ENCODE measurements around the gene SPAAR. TPM values are rescaled to one million over a fixed set of nuclear protein-coding genes. Genes with fewer than 3 reads are reported as not detected.

SPAAR gene
- total RNA-seq, 4 donors from 2014 or later: 0.68 to 2.5 TPM; not detected in 2

DNA sequence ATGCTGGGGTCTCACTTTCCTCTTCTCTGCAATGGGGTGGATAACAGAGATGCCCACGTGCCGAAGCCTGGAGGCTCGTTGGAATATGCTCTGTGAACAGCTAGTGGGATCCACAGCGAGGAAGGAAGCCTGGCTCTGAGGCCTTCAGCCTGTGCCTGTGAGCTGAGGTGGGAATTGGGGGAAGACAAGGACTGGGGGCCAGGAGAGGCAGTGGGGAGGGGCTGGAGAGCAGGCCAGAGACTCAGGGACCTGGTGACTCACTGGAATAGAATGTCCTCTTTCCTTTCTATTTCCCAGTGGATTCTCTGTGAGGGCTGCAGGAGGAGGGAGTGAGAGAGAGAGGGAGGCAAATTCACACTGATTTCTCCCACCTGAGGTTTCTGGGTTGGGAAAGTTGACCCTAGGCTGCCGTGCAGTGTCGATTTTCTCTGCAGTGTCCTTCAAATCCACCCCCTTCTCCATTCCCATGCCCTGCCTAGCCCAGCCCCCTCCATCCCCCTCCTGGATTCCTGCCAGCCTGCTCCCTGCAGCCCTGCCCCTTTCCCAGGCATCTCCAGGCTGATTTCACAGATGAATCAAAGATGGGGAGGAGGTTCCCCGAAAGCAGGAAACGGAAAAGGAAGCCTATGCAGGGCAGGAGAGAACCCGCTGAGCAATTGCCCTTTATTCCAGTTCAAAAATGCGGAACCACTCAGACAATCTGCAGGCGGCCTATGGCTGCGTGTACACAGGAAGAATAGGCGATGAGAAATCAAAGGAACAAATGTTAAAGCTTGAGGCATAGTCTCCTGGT lies 1.4 kb upstream of the SPAAR start:
- no peaks in the 10 kb centered on the region for H3K27me3 ChIP-seq
- intact Hi-C loops (cut with DNase I; ENCODE audit: low total_unique reads): loop anchor here (5.0 kb wide), 1 partner anchor 39 kb away; no protein-coding TSS in a partner anchor
- WGBS, 2 donors (ENCODE audit: low coverage in 1 of 2): 29 to 44% methylated on average over 5 to 13 of the region's 13 CpGs
- peak overlapping the region; percentile 94 to 97 (median 96) for H3K27ac ChIP-seq
- in situ Hi-C loops (cut with MboI; ENCODE audit: low pct_ligation_motif_present in 1 of 4, low pct_unique_long_range_greater_than_20kb in 1 of 4, low sequenced_read_pairs in 3 of 4): no loop called here
- peaks cover 71 to 91% (median 75%) of the 10 kb centered on the region in 4 donors for H3K4me1 ChIP-seq
- TF ChIP-seq POLR2A (IDR thresholded peaks at IDR 0.05) (no peak), CTCF (IDR thresholded peaks at IDR 0.05) (no peak), POLR2AphosphoS5 (IDR thresholded peaks at IDR 0.05) (peak; percentile 14 to 63 (median 51)), EP300 (IDR thresholded peaks at IDR 0.05; ENCODE audit: low read depth) (peak; percentile 55)
- H3K4me3 ChIP-seq: peak overlapping the region in 2 of 4 donors; percentile 30 to 42
- peak; percentile 70 for DNase-seq
- no peaks in the 10 kb centered on the region for H3K9me3 ChIP-seq
- H3K36me3 ChIP-seq: no peaks in the 10 kb centered on the region

- Histone ChIP-seq H3K4me3 (peak overlapping the region in 1 of 4 donors; percentile 42), H3K27me3 (no peaks in the 10 kb centered on the region), H3K36me3 (no peaks in the 10 kb centered on the region), H3K9me3 (no peaks in the 10 kb centered on the region), H3K27ac (peak overlapping the region; percentile 94 to 97 (median 96)), H3K4me1 (peaks cover 70 to 85% (median 72%) of the 10 kb centered on the region in 4 donors)
- intact Hi-C loops (cut with DNase I; ENCODE audit: low total_unique reads) (loop anchor here (5.0 kb wide), 1 partner anchor 39 kb away; no protein-coding TSS in a partner anchor), in situ Hi-C loops (cut with MboI; ENCODE audit: low pct_ligation_motif_present in 1 of 4, low pct_unique_long_range_greater_than_20kb in 1 of 4, low sequenced_read_pairs in 3 of 4) (no loop called here)
- 67% methylated on average over 9 of the region's 9 CpGs; no CpG with 5 or more reads in 1 of the 2 donors for WGBS, 2 donors (ENCODE audit: low coverage in 1 of 2)
- TF ChIP-seq POLR2A (IDR thresholded peaks at IDR 0.05) (no peak), POLR2AphosphoS5 (IDR thresholded peaks at IDR 0.05) (no peak), EP300 (IDR thresholded peaks at IDR 0.05; ENCODE audit: low read depth) (no peak), CTCF (IDR thresholded peaks at IDR 0.05) (no peak)
- DNase-seq: no peak
These were observed 675 bp upstream of the SPAAR start for GRCh38 chr9:35908504-35909125.

- intact Hi-C loops (cut with DNase I; ENCODE audit: low total_unique reads) (loop anchor here (5.0 kb wide), 1 partner anchor 37 kb away; no protein-coding TSS in a partner anchor), in situ Hi-C loops (cut with MboI; ENCODE audit: low pct_ligation_motif_present in 1 of 4, low pct_unique_long_range_greater_than_20kb in 1 of 4, low sequenced_read_pairs in 3 of 4) (no loop called here)
- Histone ChIP-seq H3K27me3 (no peaks in the 10 kb centered on the region), H3K36me3 (no peaks in the 10 kb centered on the region), H3K27ac (peak overlapping the region; percentile 94 to 97 (median 96)), H3K9me3 (no peaks in the 10 kb centered on the region), H3K4me1 (peaks cover 67 to 78% (median 71%) of the 10 kb centered on the region in 4 donors), H3K4me3 (no peak overlapping the region)
- DNase-seq: no peak
- TF ChIP-seq POLR2AphosphoS5 (IDR thresholded peaks at IDR 0.05) (no peak), CTCF (IDR thresholded peaks at IDR 0.05) (no peak), EP300 (IDR thresholded peaks at IDR 0.05; ENCODE audit: low read depth) (no peak), POLR2A (IDR thresholded peaks at IDR 0.05) (no peak)
- WGBS, 2 donors (ENCODE audit: low coverage in 1 of 2): 60 to 88% methylated on average over 1 to 32 of the region's 34 CpGs
These were observed 660 bp downstream of the SPAAR start for GRCh38 chr9:35909687-35910612.
